ENCODE data around the gene DCDC1.
"Not testable (repeated sequence)": the region's sequence is repeated elsewhere in the genome, so short reads cannot be mapped to it uniquely, and the experiment has no call there.

Gene DCDC1

DNA sequence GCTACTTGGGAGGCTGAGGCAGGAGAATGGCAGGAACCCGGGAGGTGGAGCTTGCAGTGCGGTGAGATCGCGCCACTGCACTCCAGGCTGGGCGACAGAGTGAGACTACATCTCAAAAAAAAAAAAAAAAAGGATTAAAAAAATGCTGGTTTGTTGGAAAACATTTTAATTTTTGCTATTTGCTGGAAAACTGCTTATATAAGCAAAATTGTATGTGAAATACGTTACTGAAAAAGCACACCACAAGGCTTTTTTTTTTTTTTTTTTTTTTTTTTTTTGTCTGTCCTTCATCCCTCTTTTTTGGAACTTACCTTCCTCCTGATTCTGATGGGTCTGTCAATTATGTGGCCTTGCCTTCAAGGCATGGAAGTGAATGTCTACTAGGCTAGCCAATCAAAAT is 40.8 kb downstream of the DCDC1 start:
- no peak overlapping the region for H3K4me3 ChIP-seq (ENCODE audit: low read length)
- TF ChIP-seq, protein P1, sequence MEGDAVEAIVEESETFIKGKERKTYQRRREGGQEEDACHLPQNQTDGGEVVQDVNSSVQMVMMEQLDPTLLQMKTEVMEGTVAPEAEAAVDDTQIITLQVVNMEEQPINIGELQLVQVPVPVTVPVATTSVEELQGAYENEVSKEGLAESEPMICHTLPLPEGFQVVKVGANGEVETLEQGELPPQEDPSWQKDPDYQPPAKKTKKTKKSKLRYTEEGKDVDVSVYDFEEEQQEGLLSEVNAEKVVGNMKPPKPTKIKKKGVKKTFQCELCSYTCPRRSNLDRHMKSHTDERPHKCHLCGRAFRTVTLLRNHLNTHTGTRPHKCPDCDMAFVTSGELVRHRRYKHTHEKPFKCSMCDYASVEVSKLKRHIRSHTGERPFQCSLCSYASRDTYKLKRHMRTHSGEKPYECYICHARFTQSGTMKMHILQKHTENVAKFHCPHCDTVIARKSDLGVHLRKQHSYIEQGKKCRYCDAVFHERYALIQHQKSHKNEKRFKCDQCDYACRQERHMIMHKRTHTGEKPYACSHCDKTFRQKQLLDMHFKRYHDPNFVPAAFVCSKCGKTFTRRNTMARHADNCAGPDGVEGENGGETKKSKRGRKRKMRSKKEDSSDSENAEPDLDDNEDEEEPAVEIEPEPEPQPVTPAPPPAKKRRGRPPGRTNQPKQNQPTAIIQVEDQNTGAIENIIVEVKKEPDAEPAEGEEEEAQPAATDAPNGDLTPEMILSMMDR (conservative IDR thresholded peaks at IDR 0.05; ENCODE audit: low read length), result no peak
- DNase-seq (ENCODE audit: low read depth), result no peak

DNA sequence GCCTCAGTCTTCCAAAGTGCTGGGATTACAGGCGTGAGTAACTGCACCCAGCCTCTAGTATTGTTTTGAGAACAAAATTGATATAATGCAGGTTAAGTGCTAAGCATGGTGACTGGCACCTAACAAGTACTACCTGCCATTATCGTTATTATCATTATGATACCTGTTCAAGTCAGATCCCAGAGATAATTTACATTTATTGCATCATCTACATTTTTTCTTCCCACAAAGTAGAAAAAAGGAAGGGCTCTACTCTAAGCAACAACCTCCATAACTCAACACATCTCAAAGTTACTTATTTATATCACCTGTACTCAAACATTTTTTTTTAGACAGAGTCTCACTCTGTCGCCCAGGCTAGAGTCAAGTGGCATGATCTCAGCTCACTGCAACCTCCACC is 42.1 kb downstream of the DCDC1 start:
- no peak overlapping the region for H3K4me3 ChIP-seq (ENCODE audit: low read length)
- no peak for DNase-seq (ENCODE audit: low read depth)
- TF ChIP-seq, protein P1 (conservative IDR thresholded peaks at IDR 0.05; ENCODE audit: low read length), result no peak

DNA sequence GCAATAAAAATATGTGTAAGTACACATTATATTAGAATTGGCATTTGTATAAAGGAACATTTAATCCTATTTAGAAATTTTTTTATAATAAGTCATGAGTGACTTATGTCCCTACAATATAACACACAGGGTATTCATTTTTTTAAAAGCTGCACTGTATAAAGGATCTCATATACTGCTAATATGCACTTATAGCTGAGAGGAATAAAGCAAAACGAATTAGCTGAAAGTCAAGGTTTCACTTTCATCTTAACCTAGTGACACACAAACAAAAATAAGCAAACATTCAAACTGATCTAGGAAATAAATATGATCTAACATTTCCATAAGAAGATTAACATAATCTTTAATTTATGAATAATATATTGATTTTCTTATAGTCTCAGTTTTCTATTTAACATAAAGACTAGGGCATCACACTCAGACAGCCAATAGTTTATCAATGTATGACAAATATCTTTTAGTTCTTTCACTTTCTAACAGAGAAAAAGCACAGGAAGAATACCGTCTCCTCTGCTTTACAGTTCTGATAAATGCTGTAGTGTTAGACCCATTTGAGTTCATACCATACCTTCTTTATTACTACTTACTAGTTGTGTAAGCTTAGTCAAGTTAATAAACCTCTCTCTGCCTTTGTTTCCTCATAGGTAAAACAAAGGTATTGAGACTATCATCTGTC is 42.9 kb downstream of the DCDC1 start:
- TF ChIP-seq, protein P1 (conservative IDR thresholded peaks at IDR 0.05; ENCODE audit: low read length), result no peak
- no peak overlapping the region for H3K4me3 ChIP-seq (ENCODE audit: low read length)
- DNase-seq (ENCODE audit: low read depth), result no peak

DNA sequence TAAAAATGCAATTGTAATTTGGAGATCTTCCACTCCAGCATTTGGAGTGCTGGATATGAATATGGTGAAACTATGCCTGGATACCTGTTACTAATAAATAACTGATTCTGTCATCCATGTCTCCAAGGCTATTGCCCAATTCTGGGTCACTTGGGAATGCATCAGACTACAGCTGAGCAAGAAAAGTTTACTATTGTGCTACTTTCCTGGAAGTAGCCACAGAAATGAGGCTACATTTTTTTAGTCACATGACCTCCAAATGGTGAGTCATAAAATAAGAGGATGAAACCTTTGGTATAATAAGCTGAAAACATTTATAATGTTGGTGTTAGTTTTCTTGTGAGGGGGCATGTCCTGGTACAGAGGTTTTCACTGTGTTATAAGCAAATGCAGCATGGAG is 44.4 kb downstream of the DCDC1 start:
- TF ChIP-seq, protein P1 (conservative IDR thresholded peaks at IDR 0.05; ENCODE audit: low read length), result no peak
- DNase-seq (ENCODE audit: low read depth), result peak; percentile 73

DNA sequence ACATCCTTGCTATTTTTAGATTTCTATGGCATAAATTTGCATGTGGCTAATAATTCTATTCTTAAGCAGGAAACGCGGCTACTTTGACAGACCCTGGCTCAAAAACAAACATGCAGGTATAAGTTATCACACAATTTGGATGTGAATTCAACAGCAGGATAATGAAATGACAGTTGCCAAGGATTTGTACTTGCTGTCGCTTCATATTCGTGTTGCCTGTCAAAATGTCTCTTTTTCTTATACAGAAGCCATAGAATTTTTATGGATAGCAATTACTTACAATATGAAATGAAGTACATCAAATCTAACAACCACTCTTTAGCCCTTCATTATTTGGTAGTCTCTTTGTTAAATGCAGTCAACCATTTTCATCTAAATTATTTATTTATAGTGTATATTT is 46.4 kb downstream of the DCDC1 start:
- DNase-seq (ENCODE audit: low read depth), result no peak
- no peak overlapping the region for H3K4me3 ChIP-seq (ENCODE audit: low read length)
- TF ChIP-seq, protein P1 (conservative IDR thresholded peaks at IDR 0.05; ENCODE audit: low read length), result no peak

More for the DNA sequence above, 44.4 kb downstream of the DCDC1 start:
- H3K4me3 ChIP-seq (ENCODE audit: low read length), result no peak overlapping the region

DNA sequence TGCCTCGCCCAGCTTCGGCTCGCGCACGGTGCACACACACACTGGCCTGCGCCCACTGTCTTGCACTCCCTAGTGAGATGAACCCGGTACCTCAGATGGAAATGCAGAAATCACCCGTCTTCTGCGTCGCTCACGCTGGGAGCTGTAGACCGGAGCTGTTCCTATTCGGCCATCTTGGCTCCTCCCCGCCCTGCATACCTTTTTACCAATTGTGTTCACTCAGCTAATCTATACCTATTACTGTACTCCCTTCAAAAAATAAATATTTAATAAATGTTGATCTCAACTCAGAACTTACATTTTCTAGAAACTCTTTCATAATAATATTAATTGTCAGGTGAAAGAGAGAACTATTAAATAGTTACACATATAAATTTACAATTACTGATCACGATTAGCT is 48.0 kb downstream of the DCDC1 start:
- not testable (repeated sequence) for H3K4me3 ChIP-seq (ENCODE audit: low read length); DNase-seq (ENCODE audit: low read depth)

DNA sequence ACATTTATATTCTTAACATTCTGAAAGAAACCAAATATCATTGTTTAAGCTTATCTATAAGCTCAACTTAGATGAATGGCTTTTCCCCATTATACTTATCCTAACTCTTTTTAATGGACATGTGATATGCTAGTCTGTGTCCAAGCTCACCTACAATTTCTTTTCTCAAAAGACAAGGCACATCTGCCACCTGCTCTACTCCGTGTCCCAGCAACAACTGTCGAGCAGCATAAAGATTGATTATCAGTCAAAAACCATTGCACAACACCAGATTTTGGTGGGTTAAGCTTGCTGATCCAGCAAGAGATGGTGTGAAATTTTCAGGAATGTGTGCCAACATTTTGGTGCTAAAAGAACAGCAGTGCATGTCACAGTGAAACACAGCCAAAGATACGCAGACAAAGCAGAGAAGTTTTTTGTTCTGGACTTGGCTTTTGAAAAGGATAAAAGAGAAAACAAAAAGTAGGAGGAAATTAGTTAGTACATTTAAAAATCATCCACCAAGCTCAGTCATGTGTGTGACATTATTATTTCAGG is 65.8 kb downstream of the DCDC1 start:
- DNase-seq (ENCODE audit: low read depth), result no peak
- TF ChIP-seq, protein P1 (conservative IDR thresholded peaks at IDR 0.05; ENCODE audit: low read length), result no peak
- H3K4me3 ChIP-seq (ENCODE audit: low read length), result no peak overlapping the region
